ENCODE results near the gene RB1.

RB1 gene

DNA sequence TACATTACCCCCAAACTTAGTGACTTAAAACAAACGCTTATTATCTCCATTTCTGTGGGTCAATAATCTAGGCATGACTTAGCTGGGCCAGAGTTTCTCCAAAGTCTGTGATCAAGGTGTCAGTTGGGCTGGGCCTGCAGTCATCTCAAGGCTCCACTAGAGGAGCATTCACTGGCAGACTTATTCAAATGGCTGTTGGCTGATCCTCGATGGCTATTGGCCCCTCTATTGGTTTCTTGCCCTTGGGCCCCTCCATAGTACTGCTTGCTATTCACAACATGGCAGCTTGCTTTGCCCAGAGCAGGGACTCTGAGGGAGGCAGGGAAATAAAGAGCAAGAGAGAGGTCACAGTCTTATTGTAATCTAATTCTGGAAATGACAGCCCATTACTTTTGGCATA, 171.7 kb downstream of the RB1 start:
- DNase-seq = no peak

DNA sequence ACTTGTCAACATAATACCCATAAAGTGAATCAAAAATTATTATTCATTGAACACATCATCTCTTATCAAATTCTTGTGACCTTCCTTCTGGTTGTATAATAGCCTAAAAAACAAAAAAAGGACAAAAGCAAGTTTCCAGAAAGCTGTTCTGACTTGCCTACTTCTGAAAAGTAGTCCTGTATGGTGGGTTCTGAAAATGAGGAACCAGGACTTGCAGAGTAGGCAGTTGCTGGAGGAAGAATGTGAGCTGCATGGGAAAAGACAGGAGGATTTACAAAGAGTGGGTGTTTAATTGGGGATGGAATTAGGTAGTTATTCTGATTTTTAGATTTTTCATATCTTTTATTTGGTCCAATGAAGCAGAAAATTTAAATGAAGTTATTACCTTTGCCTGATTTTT, 172.7 kb downstream of the RB1 start:
- no peak for DNase-seq

DNA sequence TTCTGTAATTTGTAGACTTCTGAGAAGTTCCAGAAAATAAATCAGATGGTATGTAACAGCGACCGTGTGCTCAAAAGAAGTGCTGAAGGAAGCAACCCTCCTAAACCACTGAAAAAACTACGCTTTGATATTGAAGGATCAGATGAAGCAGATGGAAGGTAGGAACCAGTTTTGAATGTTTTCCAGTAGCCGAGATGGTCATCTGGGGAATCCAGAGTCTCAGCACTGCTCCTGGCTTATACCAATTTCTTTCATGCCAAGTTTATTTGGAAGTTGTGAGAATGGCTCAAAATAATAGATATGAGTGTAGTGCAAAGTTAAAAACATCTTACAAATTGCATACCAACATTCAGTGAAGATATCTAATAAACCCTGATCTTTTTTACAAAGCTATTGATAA, 173.1 kb downstream of the RB1 start:
- DNase-seq = no peak

DNA sequence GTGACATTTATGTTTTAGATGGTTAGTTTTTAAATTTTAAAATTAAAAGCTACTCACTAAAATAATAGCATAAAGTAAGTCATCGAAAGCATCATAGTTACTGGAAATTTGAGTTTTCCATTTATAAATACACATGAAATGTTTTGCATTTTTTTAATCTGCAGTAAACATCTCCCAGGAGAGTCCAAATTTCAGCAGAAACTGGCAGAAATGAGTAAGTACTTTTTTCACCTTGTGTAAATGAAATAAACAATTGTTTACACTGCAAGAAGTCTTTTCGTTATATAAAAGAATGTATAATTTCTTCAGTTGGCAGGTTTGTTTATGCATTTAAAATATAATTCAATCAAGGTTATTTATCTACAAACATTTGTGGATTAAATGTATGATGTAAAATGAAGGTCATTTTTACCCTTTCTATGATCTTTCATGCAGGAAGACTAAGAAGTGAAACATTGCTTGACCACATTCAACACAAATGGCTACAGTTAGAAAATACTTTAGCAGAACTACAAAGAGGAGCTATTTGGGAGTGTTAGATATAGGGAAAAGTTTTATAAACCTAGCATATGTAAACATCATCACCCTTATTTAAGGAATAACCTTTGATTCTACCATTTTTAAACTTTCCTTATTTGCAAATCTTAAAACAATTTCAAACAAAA, 173.8 kb downstream of the RB1 start:
- no peak for DNase-seq

DNA sequence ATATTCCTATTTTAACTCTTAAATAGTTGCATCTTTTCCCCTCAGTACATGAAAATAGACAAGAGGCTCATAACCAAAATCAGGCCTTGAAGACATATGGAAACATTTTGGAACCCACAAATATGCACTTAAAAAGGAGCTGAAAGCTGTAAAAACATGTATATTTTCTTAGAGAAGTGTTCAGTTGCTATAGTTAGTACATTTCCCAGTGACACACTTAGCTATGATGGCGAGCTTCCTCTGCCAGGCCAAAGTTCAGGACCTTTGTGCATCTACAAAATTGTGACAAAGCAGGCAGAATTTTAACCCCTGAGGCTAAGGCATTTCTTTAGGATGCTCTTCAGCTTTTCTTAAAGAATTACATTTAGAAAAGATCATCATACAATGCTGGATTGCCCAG, 174.8 kb downstream of the RB1 start:
- no peak for DNase-seq

DNA sequence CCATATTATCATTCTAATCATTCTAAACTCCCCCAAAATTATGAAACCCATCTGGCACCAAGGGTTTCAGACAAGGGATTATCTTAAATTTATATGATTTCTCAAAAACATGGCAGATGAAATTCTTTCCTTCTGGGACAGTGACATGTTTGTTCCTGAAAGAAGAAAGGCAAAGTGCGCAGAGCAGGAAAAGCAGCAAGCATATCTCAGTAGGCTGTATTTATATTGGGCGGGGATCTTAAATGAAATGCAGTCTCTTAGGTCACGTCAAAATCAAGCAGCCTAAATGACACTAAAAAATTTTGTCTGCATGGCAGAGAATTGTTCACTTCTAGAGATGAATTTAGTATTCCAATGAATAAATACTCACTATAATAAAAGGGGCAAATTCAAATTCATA, 180.0 kb downstream of the RB1 start:
- no peak for DNase-seq

DNA sequence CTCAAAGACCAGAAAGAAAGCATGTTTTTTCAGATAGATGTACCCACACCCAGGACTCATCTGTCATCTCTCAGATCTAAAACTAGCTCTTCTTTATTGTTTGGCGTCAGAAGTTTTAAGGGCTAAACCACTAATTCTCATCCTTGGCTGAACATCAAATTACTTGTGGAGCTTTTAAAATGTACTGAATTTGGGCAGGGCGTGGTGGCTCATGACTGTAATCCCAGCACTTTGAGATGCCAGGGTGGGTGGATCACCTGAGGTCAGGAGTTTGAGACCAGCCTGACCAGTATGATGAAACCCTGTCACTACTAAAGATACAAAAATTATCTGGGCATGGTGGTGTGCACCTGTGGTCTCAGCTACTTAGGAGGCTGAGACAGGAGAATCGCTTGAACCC, 181.9 kb downstream of the RB1 start:
- no peak for DNase-seq

DNA sequence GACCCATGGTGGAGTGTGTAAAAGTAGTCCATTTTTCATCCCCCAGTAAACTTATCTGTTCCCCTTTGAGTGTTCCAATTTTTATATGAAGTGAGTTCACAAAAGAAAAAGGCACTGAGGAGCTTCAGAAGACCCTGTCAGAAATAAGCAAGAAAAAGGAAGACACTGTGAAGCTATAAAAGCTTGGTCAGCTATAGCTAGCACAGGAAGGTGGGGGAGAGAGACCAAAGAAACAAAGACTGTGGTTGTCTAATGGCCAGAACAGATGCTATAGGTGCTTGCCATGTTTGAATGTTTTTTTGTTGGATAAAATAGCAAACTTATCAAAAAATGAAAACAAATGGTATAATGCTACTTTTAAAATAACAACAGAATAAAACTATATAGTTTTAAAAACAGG, 182.8 kb downstream of the RB1 start:
- DNase-seq = no peak

DNA sequence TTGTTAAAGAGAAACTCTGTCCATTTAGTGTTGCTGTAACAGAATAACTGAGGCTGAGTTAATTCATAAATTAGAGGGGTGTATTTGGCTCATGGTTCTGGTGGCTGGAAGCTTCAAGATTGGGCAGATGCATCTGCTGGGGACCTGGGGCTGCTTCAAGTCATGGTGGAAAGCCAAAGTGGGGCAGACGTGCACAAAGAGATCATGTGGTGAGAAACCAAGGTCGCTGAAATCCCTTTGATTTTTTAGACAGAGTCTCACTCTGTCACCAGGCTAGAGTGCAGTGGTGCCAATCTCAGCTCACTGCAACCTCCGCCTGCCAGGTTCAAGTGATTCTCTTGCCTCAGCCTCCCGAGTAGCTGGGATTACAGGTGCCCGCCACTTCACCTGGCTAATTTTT, 183.3 kb downstream of the RB1 start:
- no peak for DNase-seq

DNA sequence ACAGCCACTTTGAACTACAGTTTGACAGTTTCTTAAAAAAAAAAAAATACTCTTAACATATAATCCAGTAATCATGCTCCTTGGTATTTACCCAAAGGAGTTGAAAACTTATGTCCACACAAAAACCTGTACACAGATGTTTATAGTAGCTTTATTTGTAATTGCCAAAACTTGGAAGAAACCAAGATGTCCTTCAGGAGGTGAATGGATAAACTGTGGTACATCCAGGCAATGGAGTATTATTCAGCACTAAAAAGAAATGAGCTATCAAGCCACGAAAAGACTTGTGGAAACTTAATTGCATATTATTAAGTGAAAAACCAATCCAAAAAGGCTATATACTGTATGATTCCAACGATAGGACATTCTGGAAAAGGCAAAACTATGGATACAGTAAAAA, 184.4 kb downstream of the RB1 start:
- DNase-seq = no peak

DNA sequence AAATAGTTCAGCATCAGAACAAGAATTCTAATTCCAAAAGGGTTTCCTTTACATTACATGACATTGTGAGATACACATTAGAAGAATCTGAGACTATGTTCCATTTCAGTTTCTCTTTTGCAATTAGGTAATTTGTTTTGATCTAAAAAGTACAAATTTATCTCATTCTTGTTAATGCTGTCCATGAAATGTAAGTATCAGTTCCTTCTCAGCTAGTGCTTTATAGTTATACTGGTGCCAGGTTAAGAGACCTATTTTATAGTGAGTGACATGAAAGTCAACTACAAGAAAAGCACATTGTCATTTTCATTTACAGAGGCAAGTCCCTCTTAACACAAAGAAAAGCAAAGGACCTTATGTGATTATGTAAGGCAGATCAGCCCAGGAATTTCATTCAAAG, 185.4 kb downstream of the RB1 start:
- DNase-seq = no peak

DNA sequence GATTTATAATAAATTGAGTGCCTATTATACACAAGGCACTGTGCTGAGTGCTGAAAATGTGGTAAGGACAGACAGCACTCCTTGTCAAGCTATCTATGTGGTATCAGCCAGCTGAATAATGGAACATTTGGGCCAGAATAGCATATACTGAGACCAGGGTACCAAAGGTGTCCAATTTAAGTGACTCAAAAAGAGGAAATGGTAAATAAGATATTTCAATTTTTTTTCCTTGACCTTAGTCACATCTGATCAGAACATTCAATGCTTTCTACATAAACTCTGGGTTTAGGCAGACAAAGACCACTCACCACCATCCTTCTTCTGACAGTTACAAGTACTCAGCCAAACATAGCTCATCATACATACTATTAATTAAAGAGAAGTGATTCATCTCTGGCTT, 186.1 kb downstream of the RB1 start:
- no peak for DNase-seq

DNA sequence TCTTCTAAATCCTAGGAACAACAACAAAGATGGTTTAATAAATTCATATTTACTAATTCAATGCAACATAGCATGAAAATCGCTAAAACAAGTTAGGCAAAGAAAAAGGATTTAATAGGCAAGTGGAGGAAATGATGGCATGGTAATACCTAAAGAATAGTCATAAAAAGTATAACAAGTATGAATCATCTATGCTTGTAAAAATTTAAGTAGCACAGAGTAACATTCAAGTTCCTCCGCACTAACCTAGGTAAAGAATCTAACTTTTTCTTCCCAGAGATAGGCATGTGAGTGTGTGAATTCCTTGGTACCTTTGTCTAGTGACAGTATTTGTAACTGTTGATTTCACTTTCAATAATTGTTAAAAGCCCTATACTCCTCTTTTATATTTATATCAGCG, 186.7 kb downstream of the RB1 start:
- no peak for DNase-seq

DNA sequence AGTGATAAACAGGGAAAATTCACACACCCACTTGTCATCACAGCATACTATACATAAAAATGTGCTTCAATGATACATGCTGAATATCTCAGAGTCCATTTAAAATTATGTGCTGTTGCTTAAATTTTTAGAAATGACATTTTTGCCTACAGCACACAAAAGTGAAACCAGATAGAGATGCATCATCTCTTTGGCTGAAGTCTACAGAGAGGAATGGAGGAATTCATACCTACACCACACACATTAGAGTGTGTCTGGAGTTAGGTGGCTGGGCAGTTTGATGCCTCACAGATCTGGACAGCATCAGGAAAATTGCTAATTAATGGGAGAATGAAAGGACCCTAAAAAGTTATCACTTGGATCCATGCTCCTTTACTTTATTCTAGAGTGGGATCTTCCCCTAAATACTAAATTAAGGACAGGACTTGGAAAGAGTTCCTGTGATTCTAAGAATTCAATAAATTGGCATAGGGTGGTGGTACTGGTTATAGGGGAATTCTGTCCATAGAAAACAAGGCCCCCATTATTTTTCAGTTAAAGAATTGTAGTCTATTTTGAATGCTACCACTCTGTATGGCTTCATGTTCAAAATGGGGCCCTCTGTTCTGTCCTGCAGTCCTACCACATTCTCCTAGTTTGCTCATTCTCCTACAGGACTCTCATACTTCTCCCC, 188.0 kb downstream of the RB1 start:
- DNase-seq = no peak

DNA sequence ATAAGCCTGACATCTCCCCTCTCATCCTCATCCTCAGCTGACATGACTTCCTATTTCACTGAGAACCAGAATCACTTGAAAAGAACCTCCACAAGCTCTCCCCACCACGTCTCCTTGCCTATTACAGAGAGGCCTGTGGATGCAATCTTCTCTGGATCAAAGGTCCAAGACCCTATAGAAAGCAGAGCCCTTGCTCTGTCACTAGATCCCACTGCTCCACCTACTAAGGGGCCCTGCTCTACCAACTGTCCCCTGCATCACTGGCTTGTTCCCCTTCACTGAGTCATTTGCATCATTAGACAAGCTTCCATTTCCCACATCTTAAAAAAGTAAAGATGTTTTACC, 188.5 kb downstream of the RB1 start:
- DNase-seq = no peak

DNA sequence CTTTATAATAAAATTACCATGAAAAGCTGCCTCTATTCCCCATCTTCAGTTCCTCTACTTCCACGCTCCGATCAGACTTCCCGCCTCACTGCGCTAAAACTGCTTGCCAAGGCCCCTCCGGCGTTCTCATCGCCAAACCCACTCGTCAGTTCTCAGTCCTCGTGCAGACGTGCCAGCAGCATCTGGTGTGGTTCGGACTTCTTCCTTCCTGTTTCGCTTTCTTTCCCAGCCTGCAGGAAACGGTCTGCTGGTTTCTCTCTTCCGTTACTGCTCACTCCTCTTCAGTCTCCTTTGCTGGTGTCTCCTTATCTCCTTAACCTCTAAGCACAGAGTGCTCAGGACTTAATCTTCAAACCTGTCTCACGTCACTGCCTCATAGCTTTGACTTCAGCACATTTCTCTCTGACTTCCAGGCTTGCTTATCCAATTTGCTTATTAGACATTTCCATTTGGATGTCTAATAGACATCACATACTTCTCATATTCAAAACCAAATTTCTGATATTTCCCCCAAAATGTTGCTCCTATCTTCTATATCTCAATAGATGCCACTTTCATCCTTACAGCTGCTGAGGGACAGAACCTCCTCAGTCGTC, 189.0 kb downstream of the RB1 start:
- DNase-seq = peak; percentile 37

DNA sequence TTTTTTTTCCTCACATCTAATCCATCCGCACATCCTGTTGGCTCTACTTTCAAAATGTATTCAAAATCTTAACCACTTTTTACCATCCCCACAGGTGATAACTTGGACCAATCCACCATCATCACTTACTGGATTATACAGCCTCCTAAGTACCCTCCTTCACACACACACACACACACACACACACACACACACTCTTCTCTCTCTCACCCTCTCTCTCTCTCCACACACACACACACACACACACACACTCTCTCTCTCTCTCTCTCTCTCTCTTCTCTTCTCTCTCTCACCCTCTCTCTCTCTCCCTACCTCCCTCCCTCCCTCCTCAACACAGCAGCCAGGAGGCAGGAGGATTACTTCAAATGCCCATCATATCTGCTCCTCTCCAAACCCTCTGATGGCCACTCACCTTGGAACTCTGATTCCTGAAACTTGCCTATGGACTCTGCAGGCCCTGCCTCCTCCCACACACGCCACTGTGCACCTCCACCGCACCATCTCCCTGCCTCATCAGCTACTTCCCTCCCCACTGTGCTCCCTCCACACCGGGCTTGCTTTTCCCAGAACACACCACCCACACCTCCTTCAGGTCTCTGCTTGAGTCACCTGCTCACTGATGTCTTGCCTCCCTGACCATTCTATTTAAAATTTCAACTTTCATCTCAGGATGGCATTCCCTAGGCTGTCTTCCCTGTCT, 189.7 kb downstream of the RB1 start:
- DNase-seq = no peak

DNA sequence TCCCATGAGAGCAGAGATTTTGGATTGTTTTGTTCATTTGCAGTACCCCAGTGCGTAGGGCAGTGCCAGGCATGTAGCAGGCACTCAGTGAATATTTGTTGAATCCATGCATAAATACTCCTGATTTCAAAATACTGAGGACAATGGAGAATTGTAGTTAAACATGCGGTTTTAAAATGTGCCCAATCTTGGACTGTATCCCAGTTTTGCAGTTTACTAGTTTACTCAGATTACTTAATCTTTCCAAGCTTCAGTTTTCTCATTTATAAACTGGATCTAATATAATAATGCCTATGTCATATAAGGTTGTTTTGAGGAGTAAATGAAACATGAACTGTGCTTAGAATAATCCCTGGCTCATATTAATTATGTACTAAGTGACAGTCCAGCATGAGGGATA, 190.3 kb downstream of the RB1 start:
- no peak for DNase-seq

DNA sequence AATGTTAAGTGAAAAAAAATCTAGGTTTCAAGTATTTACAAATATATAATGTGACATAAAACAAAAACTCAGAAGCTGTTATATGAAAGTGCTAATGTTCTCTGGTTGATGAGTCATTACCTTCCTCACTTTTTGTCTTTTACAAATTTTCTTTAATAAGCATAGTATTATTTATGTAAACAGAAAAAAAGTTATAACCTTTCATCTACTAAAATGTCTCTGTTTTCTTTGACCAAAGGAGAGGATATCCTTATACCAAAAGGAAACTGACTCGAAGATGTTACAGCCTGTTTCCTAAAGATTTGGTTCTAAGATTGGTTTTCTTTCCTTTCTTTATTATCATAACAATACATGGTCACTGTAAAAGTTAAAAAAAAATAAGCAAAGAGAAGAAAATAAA, 191.3 kb downstream of the RB1 start:
- no peak for DNase-seq

DNA sequence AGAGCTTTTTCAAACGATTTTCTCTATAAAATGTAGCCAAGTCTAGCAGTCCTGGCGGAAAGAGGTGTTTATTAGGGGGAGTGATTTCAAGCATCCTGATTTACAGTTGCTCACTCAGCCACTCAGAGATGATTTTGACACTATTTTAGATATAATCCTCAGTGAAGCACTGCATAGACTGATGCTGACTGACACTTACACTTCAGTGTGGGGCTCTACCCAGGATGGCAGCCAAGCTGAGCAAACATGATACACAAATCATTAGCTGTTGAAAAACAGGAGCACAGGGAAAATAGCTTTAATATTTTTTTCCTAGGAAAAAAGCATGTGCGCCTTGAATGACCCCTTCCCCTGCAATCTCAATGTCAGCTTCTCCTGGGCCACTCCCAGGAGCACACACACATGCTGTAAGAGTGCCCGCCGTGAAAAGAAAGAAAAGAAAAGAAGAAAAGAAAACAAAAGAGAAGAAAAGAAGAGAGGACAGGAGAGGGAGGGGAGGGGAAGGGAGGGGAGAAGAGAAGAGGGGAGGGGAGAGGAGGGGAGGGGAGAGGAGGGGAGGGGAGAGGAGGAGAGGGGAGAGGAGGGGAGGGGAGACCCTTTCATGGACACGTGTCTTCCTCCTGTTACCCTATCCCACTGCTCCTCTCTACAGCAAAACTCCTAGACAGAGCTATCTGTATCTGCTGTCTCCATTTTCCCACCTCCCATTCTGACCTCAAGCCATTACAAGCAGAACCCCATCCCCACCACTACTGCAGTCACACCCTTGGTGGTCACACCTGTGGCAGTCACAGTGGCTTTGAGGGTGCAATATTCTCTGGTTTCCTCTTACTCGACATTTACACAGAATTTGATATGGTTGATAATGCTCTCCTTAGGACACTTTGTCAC, 193.0 kb downstream of the RB1 start:
- DNase-seq = no peak

DNA sequence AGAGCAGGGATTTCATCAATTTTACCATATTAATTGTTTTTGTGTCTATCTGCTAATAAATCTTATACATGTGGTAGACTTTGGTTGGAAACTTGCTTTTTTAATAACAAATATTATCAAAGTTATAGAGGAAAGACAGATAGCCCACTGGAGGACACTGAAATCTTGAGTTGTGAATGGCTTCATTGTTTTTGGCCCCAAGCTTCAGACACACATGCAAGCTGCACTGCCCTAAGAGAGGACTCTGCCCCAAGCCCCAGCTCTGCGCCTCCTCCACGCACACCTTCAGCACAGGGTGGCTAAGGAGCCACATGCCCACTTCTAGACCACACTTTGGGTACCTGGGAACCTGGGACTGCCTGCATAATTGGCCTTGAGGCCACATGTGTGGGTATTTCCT, 194.1 kb downstream of the RB1 start:
- DNase-seq = no peak

DNA sequence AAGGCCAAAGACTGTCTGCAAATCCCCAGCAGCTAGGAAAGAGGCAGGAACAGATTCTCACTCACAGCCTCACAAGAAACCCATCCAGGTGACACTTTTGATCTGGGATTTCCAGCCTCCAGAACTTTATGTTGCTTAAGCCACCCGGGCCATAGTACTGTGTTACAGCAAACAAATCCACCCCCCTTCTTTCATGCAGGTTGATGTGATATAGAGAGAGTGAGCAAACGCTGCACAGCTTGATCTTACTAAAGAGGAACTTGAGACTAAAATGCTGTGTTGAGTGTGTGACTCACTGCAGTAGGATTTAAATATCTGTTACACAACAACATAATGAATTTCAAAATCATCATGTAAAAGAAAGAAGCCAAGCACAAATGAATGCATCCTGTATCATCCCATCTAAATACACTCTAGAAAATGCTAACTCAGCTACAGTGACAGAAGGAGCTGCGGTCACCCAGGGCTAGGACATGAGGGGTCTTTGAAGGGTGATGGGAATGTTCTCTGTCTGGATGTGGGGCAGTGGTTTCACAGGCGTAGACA, 197.2 kb downstream of the RB1 start:
- DNase-seq = no peak

DNA sequence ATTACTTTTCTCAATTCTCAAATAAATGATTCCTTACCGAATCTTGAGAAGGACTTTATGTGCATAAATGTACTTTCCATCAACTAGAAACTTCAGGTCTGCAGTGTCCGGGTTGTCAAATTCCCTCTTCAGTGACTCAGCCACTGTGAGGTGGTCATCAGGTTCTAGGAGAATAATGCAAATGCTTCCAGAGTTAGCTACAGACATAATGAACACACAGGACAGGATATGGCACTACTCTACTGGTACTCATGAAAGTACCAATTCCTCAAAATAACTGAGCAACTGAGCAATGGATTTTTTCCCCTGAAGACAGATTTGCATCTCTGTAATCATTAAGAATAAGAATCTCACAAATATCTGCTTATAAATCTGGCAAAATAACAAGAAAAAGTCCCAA, 198.2 kb downstream of the RB1 start:
- no peak for DNase-seq

Data from stimulated activated CD4-positive, alpha-beta T cell treated with anti-CD3 and anti-CD28 coated beads, Interleukin-12 subunit alpha, Interleukin-12 subunit beta, amount 100 ng/mL, for 4 hours (primary cell).